ENCODE data around the gene SLC13A4. TPM values are rescaled to one million over a fixed set of nuclear protein-coding genes. Genes with fewer than 3 reads are reported as not detected.

Gene SLC13A4
- total and polyA plus RNA-seq, 2 of the 13 experiments (the other 11 are each of a cell fraction or from before 2014, with no cell fraction given), result 0.04 TPM; not detected in 1

DNA sequence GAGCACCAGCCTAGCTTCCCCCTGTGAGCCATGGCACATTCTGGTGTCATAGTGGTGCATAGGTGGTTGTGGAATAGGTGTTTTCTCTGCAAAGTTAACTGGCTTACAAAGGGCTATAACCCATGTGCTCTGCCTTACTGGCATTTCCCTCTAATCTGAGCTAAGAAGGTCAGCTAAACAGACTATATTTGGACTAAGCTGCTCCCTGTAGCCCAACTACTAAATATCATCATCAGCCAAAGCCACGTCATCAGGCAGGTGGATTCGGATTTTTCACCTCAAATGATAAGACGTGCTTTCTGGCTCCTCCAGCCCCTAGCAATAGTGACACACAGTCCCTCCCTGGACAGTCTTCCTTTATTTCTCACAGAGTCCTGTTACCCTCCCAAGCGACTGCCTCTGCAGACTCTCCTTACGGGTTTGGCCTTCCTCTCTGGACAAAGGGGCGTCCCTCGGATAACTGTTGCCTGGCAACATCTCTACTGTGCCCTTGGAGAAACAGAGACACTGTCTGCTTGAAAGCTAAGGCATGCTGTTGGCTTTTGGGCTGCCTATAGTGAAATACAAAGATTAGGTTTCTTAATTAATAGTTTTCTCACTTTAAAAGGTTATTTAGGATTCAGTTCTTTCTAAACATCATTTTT lies 9.1 kb downstream of the SLC13A4 start:
- BruUV-seq (replicated peaks), result no TSS peak
- ChIA-PET POLR2A (no interaction called here), CTCF (ENCODE audit: low intra/inter-chr PET ratio, low total read pairs) (no interaction called here)
- H3K9me3 ChIP-seq (ENCODE audit: low read length), result no peaks in the 10 kb centered on the region
- no peaks in the 10 kb centered on the region for H3K36me3 ChIP-seq (replicated peaks in 1 of 2; ENCODE audit: control insufficient read depth in 1 of 2, insufficient read depth in 2 of 2, low read length in 2 of 2)
- no peak for FAIRE-seq
- H3K27ac ChIP-seq (ENCODE audit: extremely low read length, insufficient read depth, low read length), result no peak overlapping the region
- no peak overlapping the region for H3K9ac ChIP-seq (ENCODE audit: insufficient read depth, low read depth, low read length)
- intact Hi-C loops (cut with micrococcal nuclease; ENCODE audit: unreplicated experiment) (no loop called here), in situ Hi-C loops (cut with HindIII; ENCODE audit: extremely low pct_ligation_motif_present, low pct_unique_long_range_greater_than_20kb) (no loop called here)
- no peak for DNase-seq (ENCODE audit: low spot score)
- peaks cover 3 to 34% of the 10 kb centered on the region in 2 experiments; a peak in 3 of 5 replicates for H3K27me3 ChIP-seq (ENCODE audit: control insufficient read depth in 1 of 2, insufficient read depth in 2 of 2, low read length in 2 of 2)
- peaks cover 5% of the 10 kb centered on the region; the same call in 1 of the 2 replicates for H3K4me1 ChIP-seq (ENCODE audit: insufficient read depth, low read length)
- WGBS (ENCODE audit: low lambda C conversion rate), result 5% methylated on average over 7 of the region's 7 CpGs
- no peaks in the 10 kb centered on the region for H3K79me2 ChIP-seq (ENCODE audit: insufficient read depth, low read length)
- no peak overlapping the region for H3K4me2 ChIP-seq (ENCODE audit: low read depth, low read length)
- no peak overlapping the region for H2AFZ ChIP-seq (ENCODE audit: low read length)
- no peak overlapping the region for H3K4me3 ChIP-seq (replicated peaks in 1 of 3; ENCODE audit: insufficient read depth in 1 of 3, low read depth in 2 of 3, low read length in 3 of 3)
- ATAC-seq, result no peak
- no peak for TF ChIP-seq ZSCAN21 (CRISPR knock-in tag; IDR thresholded peaks at IDR 0.05; ENCODE audit: borderline replicate concordance)
- TF ChIP-seq SCMH1 (CRISPR knock-in tag; IDR thresholded peaks at IDR 0.05; ENCODE audit: borderline replicate concordance), result no peak
- TF ChIP-seq PITX1 (CRISPR knock-in tag; IDR thresholded peaks at IDR 0.05), result no peak
- TF ChIP-seq CREB1 (IDR thresholded peaks at IDR 0.05), result peak; percentile 81
- TF ChIP-seq CREB1 (CRISPR knock-in tag; IDR thresholded peaks at IDR 0.05), result no peak
- H4K20me1 ChIP-seq (ENCODE audit: insufficient read depth, low read length), result no peaks in the 10 kb centered on the region

- TF ChIP-seq ZNF704 (CRISPR knock-in tag; IDR thresholded peaks at IDR 0.05; ENCODE audit: borderline replicate concordance) (no peak), MLX (CRISPR knock-in tag; IDR thresholded peaks at IDR 0.05) (no peak), RFX5 (IDR thresholded peaks at IDR 0.05; ENCODE audit: low read depth, low read length) (no peak), HMGA1 (CRISPR knock-in tag; conservative IDR thresholded peaks at IDR 0.05) (no peak), ZNF841 (CRISPR knock-in tag; IDR thresholded peaks at IDR 0.05; ENCODE audit: borderline replicate concordance) (no peak), SP1 (IDR thresholded peaks at IDR 0.05) (no peak), SP1 (CRISPR knock-in tag; IDR thresholded peaks at IDR 0.05) (no peak), NCOA5 (CRISPR knock-in tag; IDR thresholded peaks at IDR 0.05) (no peak)
- Histone ChIP-seq H3K9ac (ENCODE audit: insufficient read depth, low read depth, low read length) (no peak overlapping the region), H4K20me1 (ENCODE audit: insufficient read depth, low read length) (no peaks in the 10 kb centered on the region), H3K36me3 (replicated peaks in 1 of 2; ENCODE audit: control insufficient read depth in 1 of 2, insufficient read depth in 2 of 2, low read length in 2 of 2) (no peaks in the 10 kb centered on the region), H3K4me1 (ENCODE audit: insufficient read depth, low read length) (peaks cover 5% of the 10 kb centered on the region; the same call in 1 of the 2 replicates), H3K27me3 (ENCODE audit: control insufficient read depth in 1 of 2, insufficient read depth in 2 of 2, low read length in 2 of 2) (peaks cover 5 to 35% of the 10 kb centered on the region in 2 experiments; a peak in 4 of 5 replicates), H3K79me2 (ENCODE audit: insufficient read depth, low read length) (no peaks in the 10 kb centered on the region), H3K9me3 (ENCODE audit: low read length) (no peaks in the 10 kb centered on the region), H3K4me3 (replicated peaks in 1 of 3; ENCODE audit: insufficient read depth in 1 of 3, low read depth in 2 of 3, low read length in 3 of 3) (no peak overlapping the region), H2AFZ (ENCODE audit: low read length) (no peak overlapping the region), H3K27ac (ENCODE audit: extremely low read length, insufficient read depth, low read length) (no peak overlapping the region), H3K4me2 (ENCODE audit: low read depth, low read length) (no peak overlapping the region)
- no TSS peak for BruUV-seq (replicated peaks)
- 3% methylated on average over 2 of the region's 2 CpGs for WGBS (ENCODE audit: low lambda C conversion rate)
- no peak for DNase-seq (ENCODE audit: low spot score)
- ChIA-PET POLR2A (no interaction called here), CTCF (ENCODE audit: low intra/inter-chr PET ratio, low total read pairs) (no interaction called here)
- FAIRE-seq, result no peak
- in situ Hi-C loops (cut with HindIII; ENCODE audit: extremely low pct_ligation_motif_present, low pct_unique_long_range_greater_than_20kb), result no loop called here
- intact Hi-C loops (cut with micrococcal nuclease; ENCODE audit: unreplicated experiment), result no loop called here
- ATAC-seq, result no peak
Measured at GRCh38 chr7:135718219-135718618, 9.8 kb downstream of the SLC13A4 start.

Measured in HepG2 (cell line).